A673 (cell line): ENCODE data around the gene CCDC78. TPM values are rescaled to one million over a fixed set of nuclear protein-coding genes. Genes with fewer than 3 reads are reported as not detected.
A peak's percentile ranks its signal among the peaks of the same experiment; 100 is the strongest.

ENCODE experiments used
- BruUV-seq: library from RNA; stranded (reverse); fragments of 400-500 nt; replicated peaks from 2 replicates; lab custom pipeline; 2021; lab: Mats Ljungman, UMichigan
- CTCF ChIA-PET: fragments of 300-600 bp; sonication (Branson Sonifier 250); formaldehyde crosslinking; loops from one replicate; lab custom pipeline; 2022; ENCODE audit warnings: antibody characterized with exemption; lab: Charles Lee
- POLR2A ChIA-PET: fragments of 300-600 bp; sonication (Branson Sonifier 250); formaldehyde crosslinking; loops from one replicate; lab custom pipeline; 2022; ENCODE audit warnings: antibody characterized with exemption; ENCODE audit not compliant: low non-redundant PET; lab: Charles Lee
- DNase-seq: peaks from one replicate; pipeline ENCODE4 v3.0.0-alpha.2; 2015; ENCODE audit warnings: low spot score
- H3K27ac ChIP-seq: fragments of 200-600 bp; sonication (generic); 2 replicates; pipeline ENCODE4 v1.5.1; 2016; ENCODE audit warnings: mixed run types, low read depth, mild to moderate bottlenecking, mixed read lengths, antibody characterized with exemption, low read length; ENCODE audit not compliant: poor library complexity, severe bottlenecking
- H3K27me3 ChIP-seq: fragments of 200-600 bp; sonication (generic); replicated peaks from 2 replicates; pipeline ENCODE4 v1.6.1; 2017; ENCODE audit warnings: mixed run types, low read depth, mild to moderate bottlenecking, mixed read lengths, antibody characterized with exemption, low read length; ENCODE audit not compliant: insufficient read depth, poor library complexity
- H3K36me3 ChIP-seq: fragments of 200-600 bp; sonication (generic); 2 replicates; pipeline ENCODE4 v1.6.1; 2016; ENCODE audit warnings: mixed run types, mild to moderate bottlenecking, mixed read lengths, antibody characterized with exemption, low read length; ENCODE audit not compliant: insufficient read depth, poor library complexity, severe bottlenecking
- H3K4me1 ChIP-seq: fragments of 200-600 bp; sonication (generic); 2 replicates; pipeline ENCODE4 v1.6.1; 2017; ENCODE audit warnings: mixed run types, mild to moderate bottlenecking, mixed read lengths, antibody characterized with exemption, low read length; ENCODE audit not compliant: insufficient read depth, poor library complexity, severe bottlenecking
- H3K4me3 ChIP-seq: fragments of 200-600 bp; sonication (generic); 2 replicates; pipeline ENCODE4 v1.5.1; 2016; ENCODE audit warnings: low read depth, mixed run types, mild to moderate bottlenecking, mixed read lengths, low read length; ENCODE audit not compliant: poor library complexity, severe bottlenecking
- H3K9me3 ChIP-seq: fragments of 200-600 bp; sonication (generic); 2 replicates; pipeline ENCODE4 v1.6.1; 2016; ENCODE audit warnings: mixed run types, low read depth, mild to moderate bottlenecking, mixed read lengths, antibody characterized with exemption, low read length; ENCODE audit not compliant: poor library complexity, severe bottlenecking
- CTCF ChIP-seq: fragments of 300-800, 200-600 bp; sonication (generic); conservative IDR thresholded peaks from 2 replicates; pipeline ENCODE4 v1.5.1; 2017; ENCODE audit warnings: low read depth, mild to moderate bottlenecking, antibody characterized with exemption, low read length, moderate library complexity, mixed read lengths
- EZH2 ChIP-seq: fragments of 200-600 bp; sonication (generic); IDR thresholded peaks from 2 replicates; pipeline ENCODE4 v1.6.1; 2017; ENCODE audit warnings: borderline replicate concordance, low read depth, mild to moderate bottlenecking, mixed read lengths, antibody characterized with exemption, low read length; ENCODE audit not compliant: poor library complexity, severe bottlenecking
- intact Hi-C: fragments of 100-400 bp; cut with micrococcal nuclease; formaldehyde crosslinking; loops from one replicate; pipeline ENCODE4 v1.10.0; 2022; ENCODE audit not compliant: unreplicated experiment
- total RNA-seq: library from RNA; stranded (reverse); gene quantifications from 2 replicates; pipeline ENCODE4 v1.2.3, GENCODE V29; 2021

Gene CCDC78
- total RNA-seq, 1 experiment from 2014 or later, result 0.28 TPM

- intact Hi-C loops, result no loop called here
- no peaks in the 10 kb centered on the region for H3K9me3 ChIP-seq
- ChIA-PET POLR2A (no interaction called here), CTCF (interaction anchor here (0.5 kb wide), 2 partner anchors 10 to 131 kb away, joined by 3 to 4 read pairs; no protein-coding TSS in a partner anchor)
- H3K4me1 ChIP-seq, result no peaks in the 10 kb centered on the region
- no peaks in the 10 kb centered on the region for H3K36me3 ChIP-seq
- H3K4me3 ChIP-seq, result no peak overlapping the region
- TF ChIP-seq CTCF (no peak), EZH2 (no peak)
- no peak overlapping the region for H3K27ac ChIP-seq
- BruUV-seq, result no TSS peak
- peaks cover 43% of the 10 kb centered on the region for H3K27me3 ChIP-seq
- DNase-seq, result no peak
Observed at GRCh38 chr16:708019-708418, 18.2 kb downstream of the CCDC78 start.

GRCh38 chr16:707062-707538 is 19.1 kb downstream of the CCDC78 start:
- H3K9me3 ChIP-seq, result no peaks in the 10 kb centered on the region
- H3K4me1 ChIP-seq, result no peaks in the 10 kb centered on the region
- no peak overlapping the region for H3K4me3 ChIP-seq
- H3K36me3 ChIP-seq, result no peaks in the 10 kb centered on the region
- DNase-seq, result no peak
- H3K27me3 ChIP-seq, result peaks cover 51% of the 10 kb centered on the region
- TF ChIP-seq EZH2 (no peak), CTCF (no peak)
- BruUV-seq, result no TSS peak
- intact Hi-C loops, result no loop called here
- ChIA-PET POLR2A (no interaction called here), CTCF (interaction anchor here (0.5 kb wide), 1 partner anchor 130 kb away, joined by 4 read pairs; no protein-coding TSS in a partner anchor)
- no peak overlapping the region for H3K27ac ChIP-seq

GRCh38 chr16:706189-707061 is 19.8 kb downstream of the CCDC78 start:
- ChIA-PET CTCF (no interaction called here), POLR2A (no interaction called here)
- intact Hi-C loops, result no loop called here
- Histone ChIP-seq H3K4me1 (no peaks in the 10 kb centered on the region), H3K27me3 (peaks cover 58% of the 10 kb centered on the region), H3K27ac (no peak overlapping the region), H3K9me3 (no peaks in the 10 kb centered on the region), H3K36me3 (no peaks in the 10 kb centered on the region), H3K4me3 (peak overlapping the region; percentile 23)
- DNase-seq, result no peak
- TF ChIP-seq CTCF (no peak), EZH2 (peak; percentile 7)
- BruUV-seq, result no TSS peak
